HG03095 (cell line): ENCODE results near the gene ANGEL2.

Experiments
- ATAC-seq: cut with Tn5 transposase; IDR thresholded peaks from one replicate; pipeline ENCODE4 v1.9.1; 2021; ENCODE audit warnings: moderate library complexity; ENCODE audit not compliant: unreplicated experiment

Gene ANGEL2

GRCh38 chr1:212954514-212954913, 61.2 kb downstream of the ANGEL2 start:
- ATAC-seq: no peak

DNA sequence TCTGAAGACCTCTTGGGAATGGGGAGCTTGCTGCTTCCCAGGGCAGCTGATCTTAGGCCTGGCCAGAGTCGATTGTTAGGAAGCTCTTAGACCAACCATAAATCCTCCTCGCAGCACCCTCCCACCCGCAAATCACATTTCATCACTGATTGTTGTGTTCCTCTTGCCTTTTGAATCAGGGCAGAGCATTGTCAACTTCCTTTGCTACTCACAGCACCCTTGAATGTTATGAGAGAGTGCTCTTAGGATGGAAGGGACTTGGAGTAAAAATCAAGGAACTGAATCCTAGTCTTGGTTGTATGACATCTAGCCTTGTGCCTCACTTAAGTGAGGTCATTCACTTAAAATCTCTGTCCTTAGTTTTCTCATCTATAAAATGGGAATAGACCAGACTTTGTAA, 62.3 kb downstream of the ANGEL2 start:
- ATAC-seq: no peak

GRCh38 chr1:212952641-212952976, 63.1 kb downstream of the ANGEL2 start:
- ATAC-seq: no peak

DNA sequence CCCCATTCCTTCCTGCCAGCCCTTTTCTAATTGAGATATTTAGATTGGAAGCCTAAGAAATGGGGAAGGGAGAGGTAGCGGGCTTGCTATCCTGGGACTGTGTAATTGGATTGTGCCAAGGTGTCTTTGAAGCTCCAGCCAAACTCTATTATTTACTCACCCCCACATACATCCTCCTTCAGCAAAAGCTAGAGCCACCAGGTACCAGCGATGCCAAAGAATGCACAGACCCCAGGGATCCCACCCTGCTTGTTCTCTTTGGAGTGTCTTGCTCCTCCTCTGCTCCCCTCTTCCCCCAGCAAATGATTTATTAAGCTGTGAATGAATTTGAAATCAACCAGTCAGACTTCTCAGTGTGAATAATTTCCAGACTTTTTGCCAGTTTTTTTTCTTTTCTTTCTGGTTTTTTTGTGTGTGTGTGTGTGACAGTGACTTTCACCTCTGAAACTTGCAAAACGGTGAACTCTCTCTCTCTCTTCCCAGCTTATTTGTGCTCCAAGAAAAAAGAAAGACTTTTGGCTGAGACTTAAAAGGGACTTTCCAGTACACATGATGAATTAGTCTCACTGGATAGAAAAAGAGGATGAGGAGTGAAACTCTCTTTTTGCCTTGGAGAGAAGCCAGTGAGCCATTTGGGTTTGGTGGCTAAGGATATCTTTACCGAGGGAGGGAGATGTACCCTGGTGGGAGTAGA, 63.6 kb downstream of the ANGEL2 start:
- no peak for ATAC-seq

- ATAC-seq: no peak
These were observed 64.3 kb downstream of the ANGEL2 start for GRCh38 chr1:212951126-212951946.

DNA sequence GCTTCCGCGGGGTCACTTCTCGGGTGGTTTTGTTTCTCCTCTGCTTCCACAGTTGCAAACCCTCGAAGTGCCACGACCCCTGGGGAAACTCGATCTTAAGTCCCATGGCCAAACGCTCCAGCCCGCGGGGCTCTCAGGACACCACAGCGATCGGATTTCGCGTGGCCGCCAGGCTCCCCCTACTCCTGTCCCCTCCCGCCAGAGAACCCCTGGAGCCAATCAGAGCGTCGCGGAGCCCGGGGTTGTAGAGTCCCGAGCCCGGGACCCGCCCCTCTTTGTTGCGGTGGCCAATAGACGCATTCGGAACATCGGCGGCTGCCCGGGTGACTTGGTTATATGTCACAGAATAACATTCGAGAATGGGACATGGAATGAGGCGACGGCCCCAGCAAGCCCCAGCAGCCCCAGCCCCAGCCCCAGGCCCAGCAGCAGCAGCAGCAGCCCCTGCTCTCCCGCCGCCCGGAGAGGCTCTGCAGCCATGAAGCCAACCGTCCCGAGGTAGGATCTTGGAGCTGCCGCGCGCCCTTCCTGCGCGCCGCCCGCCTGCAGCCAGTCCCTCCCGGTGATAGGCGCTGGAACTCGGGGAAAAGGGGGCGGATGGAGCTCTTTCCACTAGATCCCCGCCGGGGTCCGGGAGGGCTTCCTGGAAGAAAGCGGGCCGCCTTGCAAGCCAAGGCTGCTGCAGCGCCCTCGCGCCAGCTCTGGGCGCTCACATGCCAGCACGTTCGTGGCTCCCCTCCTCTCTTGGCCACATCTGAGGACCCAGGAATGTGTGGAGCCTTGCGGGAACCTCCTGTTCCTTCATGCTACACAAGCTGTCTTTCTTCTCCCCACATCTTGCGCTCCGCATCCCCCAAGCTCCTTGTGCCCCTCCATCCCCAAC, 65.2 kb downstream of the ANGEL2 start, which contains the start of gene VASH2:
Gene VASH2, plus strand, starts transcription at position 299 of the 883 bp plus-strand sequence. CDS start 1,002 bp downstream, outside the sequence.
- ATAC-seq: peak; percentile 94

DNA sequence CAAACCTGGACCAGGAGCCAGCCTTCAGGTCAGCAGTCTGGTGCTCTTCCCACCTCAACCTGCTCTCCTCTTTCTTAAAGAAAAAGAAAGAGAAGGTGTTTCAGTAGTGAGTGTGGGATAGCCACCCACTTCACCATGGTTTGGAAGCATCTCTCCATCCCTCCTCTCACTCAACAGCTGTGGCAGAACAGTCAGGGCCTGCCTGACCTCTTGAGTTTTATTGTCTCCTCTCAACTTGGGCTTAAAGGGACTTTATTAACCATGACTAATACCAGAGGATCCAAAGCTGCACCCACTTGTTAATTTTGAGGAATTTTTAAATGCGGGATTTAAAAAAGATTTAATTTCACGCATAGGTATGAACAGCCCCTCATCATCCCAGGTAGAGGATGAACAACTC, 65.9 kb downstream of the ANGEL2 start:
- ATAC-seq: no peak

GRCh38 chr1:212946872-212947271, 68.8 kb downstream of the ANGEL2 start:
- no peak for ATAC-seq

DNA sequence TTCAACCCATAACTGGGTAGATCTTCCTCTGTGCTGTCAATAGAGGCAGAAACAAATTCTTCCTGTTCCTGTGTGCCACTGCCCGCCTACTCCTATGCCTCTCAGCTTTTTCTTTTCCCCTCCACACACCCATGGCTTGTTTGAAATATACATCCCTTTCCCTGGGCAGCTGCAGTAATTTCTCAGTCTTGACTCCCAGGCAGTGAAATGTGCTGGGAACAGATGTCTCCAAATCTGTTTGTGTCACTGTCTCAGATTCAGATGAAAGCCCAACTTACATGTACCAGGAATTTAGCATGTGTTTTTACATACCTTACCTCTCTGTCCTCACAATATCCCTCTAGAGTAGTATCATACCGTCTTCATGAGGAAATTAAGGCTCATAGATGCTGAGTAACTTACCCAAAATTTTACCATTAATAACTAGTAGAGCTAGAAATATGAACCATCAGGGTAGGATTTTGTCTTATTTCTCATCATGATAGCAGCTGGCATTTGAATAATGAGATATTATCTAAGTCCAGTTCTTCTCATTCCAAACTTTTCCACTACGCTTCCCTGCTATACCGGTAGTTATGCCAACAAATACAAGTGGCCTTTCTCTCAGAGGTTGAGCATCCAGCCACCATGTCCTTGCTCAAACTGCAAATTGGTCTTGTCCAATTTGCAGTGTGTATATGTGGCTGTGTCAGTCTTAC, 70.1 kb downstream of the ANGEL2 start:
- ATAC-seq: no peak

GRCh38 chr1:212945056-212945455, 70.6 kb downstream of the ANGEL2 start:
- ATAC-seq: no peak

- ATAC-seq: no peak
These were observed 71.3 kb downstream of the ANGEL2 start for GRCh38 chr1:212944229-212944901.

- ATAC-seq: no peak
These were observed 72.3 kb downstream of the ANGEL2 start for GRCh38 chr1:212943393-212943710.

GRCh38 chr1:212942679-212943392, 72.8 kb downstream of the ANGEL2 start:
- ATAC-seq: no peak
